Upper lobe of left lung (tissue), 6 donors: ENCODE measurements around the gene PHF20. TPM values are rescaled to one million over a fixed set of nuclear protein-coding genes. Genes with fewer than 3 reads are reported as not detected.
"Not testable (repeated sequence)": the region's sequence is repeated elsewhere in the genome, so short reads cannot be mapped to it uniquely, and the experiment has no call there.

Experiments
- ATAC-seq, 2 donors: fragments of 200-7000 bp; cut with Tn5 transposase; one replicate each; pipeline ENCODE4 v1.9.1; 2022; ENCODE audit warnings: mild to moderate bottlenecking in 2 of 2, moderate library complexity in 2 of 2; ENCODE audit not compliant: low FRiP score in 2 of 2
- DNase-seq, 2 donors: peaks; one replicate each; pipeline ENCODE4 v3.0.0-alpha.2; 2019 to 2020
- H3K27ac ChIP-seq, 4 donors: fragments of 200-600 bp; sonication (generic); one replicate each; pipeline ENCODE4 v1.5.1; 2016 to 2019
- H3K27me3 ChIP-seq, 4 donors: fragments of 200-600 bp; sonication (generic); one replicate each; pipeline ENCODE4 v1.5.1; 2017 to 2019
- H3K36me3 ChIP-seq, 4 donors: fragments of 200-600 bp; sonication (generic); one replicate each; pipeline ENCODE4 v1.5.1; 2016 to 2019
- H3K4me1 ChIP-seq, 4 donors: fragments of 200-600 bp; sonication (generic); one replicate each; pipeline ENCODE4 v1.5.1; 2018 to 2019
- H3K4me3 ChIP-seq, 4 donors: fragments of 200-600 bp; sonication (generic); one replicate each; pipeline ENCODE4 v1.5.1; 2017 to 2019; ENCODE audit warnings: mild to moderate bottlenecking in 2 of 4, moderate library complexity in 1 of 4
- H3K9me3 ChIP-seq, 4 donors: fragments of 200-600 bp; sonication (generic); one replicate each; pipeline ENCODE4 v1.5.1; 2018 to 2019
- CTCF ChIP-seq, 6 experiments: fragments of 450-650 bp in 4 of 6; fragments of 200-600 bp in 2 of 6; sonication (generic) in 2 of 6; IDR thresholded peaks; one replicate each; pipeline ENCODE4 v1.5.1; 2016 to 2019; ENCODE audit warnings: antibody characterized with exemption in 6 of 6
- EP300 ChIP-seq, 4 donors: sonication (generic); formaldehyde crosslinking; IDR thresholded peaks; one replicate each; pipeline ENCODE4 v1.5.1; 2017; ENCODE audit warnings: antibody characterized with exemption in 4 of 4, control low read depth in 2 of 4
- POLR2A ChIP-seq, 4 donors: fragments of 450-650 bp; IDR thresholded peaks; one replicate each; pipeline ENCODE4 v1.5.1; 2016 to 2017; ENCODE audit warnings: antibody characterized with exemption in 4 of 4, mild to moderate bottlenecking in 2 of 4
- POLR2AphosphoS5 ChIP-seq, 2 donors: sonication (generic); formaldehyde crosslinking; IDR thresholded peaks; one replicate each; pipeline ENCODE4 v1.5.1; 2017; ENCODE audit warnings: antibody characterized with exemption in 2 of 2
- WGBS, 2 donors: methylation state at CpG; one replicate each; pipeline ENCODE4 v1.1.5; 2017 to 2018; 5-methylcytosine and 5-hydroxymethylcytosine counted together
- total RNA-seq, 6 donors: library from RNA; depleted of rRNA in 4 of 6; stranded (reverse); fragments of >200 nt in 4 of 6; gene quantifications; one replicate each; pipeline versions ENCODE4 v1.1.0 to v1.2.1, GENCODE V29; 2016 to 2021
- donor health status: DM: no; HTN: no; CAD: no; lungs with moderate emphysema.
- donor health status: DM: no; HTN: yes; CAD: no; lungs with severe emphysema.

Gene PHF20
- total RNA-seq, 6 donors from 2014 or later = 29.9 to 65.9 (median 42.5) TPM

- DNase-seq = no peak
- TF ChIP-seq POLR2A (IDR thresholded peaks at IDR 0.05) = no peak
- Histone ChIP-seq H3K36me3 (peaks cover 0 to 12% (median 8%) of the 10 kb centered on the region in 4 donors), H3K27ac (no peak overlapping the region), H3K4me3 (no peak overlapping the region), H3K27me3 (no peaks in the 10 kb centered on the region), H3K4me1 (peaks cover 4 to 9% (median 5%) of the 10 kb centered on the region in 4 donors), H3K9me3 (peaks cover 0 to 7% (median 0%) of the 10 kb centered on the region in 4 donors)
- 85 to 88% methylated on average over 4 of the region's 4 CpGs for WGBS, 2 donors
- ATAC-seq = no peak
Observed at GRCh38 chr20:35838205-35838604, 66.4 kb downstream of the PHF20 start.

- ATAC-seq (no peak), DNase-seq (no peak)
- 68 to 87% methylated on average over 1 of the region's 1 CpG for WGBS, 2 donors
- H3K27ac ChIP-seq = no peak overlapping the region
- H3K9me3 ChIP-seq = peaks cover 0 to 17% (median 6%) of the 10 kb centered on the region in 4 donors
- no peaks in the 10 kb centered on the region for H3K27me3 ChIP-seq
- H3K36me3 ChIP-seq = peaks cover 7 to 29% (median 19%) of the 10 kb centered on the region in 4 donors
- H3K4me3 ChIP-seq = no peak overlapping the region
- TF ChIP-seq EP300 (IDR thresholded peaks at IDR 0.05) = no peak
- peaks cover 0 to 9% (median 0%) of the 10 kb centered on the region in 4 donors for H3K4me1 ChIP-seq
Observed at GRCh38 chr20:35839904-35840303, 68.1 kb downstream of the PHF20 start.

GRCh38 chr20:35840421-35840820, 68.6 kb downstream of the PHF20 start:
- peaks cover 0 to 9% (median 0%) of the 10 kb centered on the region in 4 donors for H3K4me1 ChIP-seq
- whole genome bisulfite sequencing, 2 donors = 42 to 51% methylated on average over 2 of the region's 2 CpGs
- peaks cover 0 to 17% (median 6%) of the 10 kb centered on the region in 4 donors for H3K9me3 ChIP-seq
- no peak for ATAC-seq
- H3K27ac ChIP-seq = no peak overlapping the region
- H3K36me3 ChIP-seq = peaks cover 7 to 35% (median 21%) of the 10 kb centered on the region in 4 donors
- H3K4me3 ChIP-seq = no peak overlapping the region
- TF ChIP-seq POLR2AphosphoS5 (IDR thresholded peaks at IDR 0.05) = no peak
- no peak for TF ChIP-seq CTCF (IDR thresholded peaks at IDR 0.05)
- no peak for TF ChIP-seq EP300 (IDR thresholded peaks at IDR 0.05)
- TF ChIP-seq POLR2A (IDR thresholded peaks at IDR 0.05) = no peak
- no peaks in the 10 kb centered on the region for H3K27me3 ChIP-seq
- no peak for DNase-seq

GRCh38 chr20:35842361-35842760, 70.5 kb downstream of the PHF20 start:
- no peak for DNase-seq
- H3K36me3 ChIP-seq = peaks cover 7 to 51% (median 28%) of the 10 kb centered on the region in 4 donors
- peaks cover 0 to 6% (median 0%) of the 10 kb centered on the region in 4 donors for H3K4me1 ChIP-seq
- no peak for ATAC-seq
- no peak overlapping the region for H3K27ac ChIP-seq
- WGBS, 2 donors = 97 to 98% methylated on average over 5 of the region's 5 CpGs
- H3K27me3 ChIP-seq = no peaks in the 10 kb centered on the region
- peaks cover 0 to 17% (median 6%) of the 10 kb centered on the region in 4 donors for H3K9me3 ChIP-seq
- TF ChIP-seq POLR2AphosphoS5 (IDR thresholded peaks at IDR 0.05) (no peak), EP300 (IDR thresholded peaks at IDR 0.05) (no peak)
- H3K4me3 ChIP-seq = no peak overlapping the region

GRCh38 chr20:35843894-35844293, 72.1 kb downstream of the PHF20 start:
- not testable (repeated sequence) for DNase-seq, H3K27me3 ChIP-seq, H3K4me3 ChIP-seq, ATAC-seq, H3K27ac ChIP-seq, H3K4me1 ChIP-seq
- peaks cover 7 to 62% (median 28%) of the 10 kb centered on the region in 4 donors for H3K36me3 ChIP-seq
- 96 to 99% methylated on average over 6 of the region's 6 CpGs for WGBS, 2 donors
- peaks cover 0 to 17% (median 6%) of the 10 kb centered on the region in 4 donors for H3K9me3 ChIP-seq

- peaks cover 0 to 6% (median 0%) of the 10 kb centered on the region in 4 donors for H3K4me1 ChIP-seq
- peaks cover 0 to 17% (median 6%) of the 10 kb centered on the region in 4 donors for H3K9me3 ChIP-seq
- no peak overlapping the region for H3K27ac ChIP-seq
- ATAC-seq = no peak
- H3K4me3 ChIP-seq = no peak overlapping the region
- peaks cover 7 to 62% (median 28%) of the 10 kb centered on the region in 4 donors for H3K36me3 ChIP-seq
- H3K27me3 ChIP-seq = no peaks in the 10 kb centered on the region
- WGBS, 2 donors = 93 to 99% methylated on average over 6 of the region's 6 CpGs
- no peak for TF ChIP-seq EP300 (IDR thresholded peaks at IDR 0.05)
- DNase-seq = no peak
Observed at GRCh38 chr20:35845561-35845960, 73.7 kb downstream of the PHF20 start.

GRCh38 chr20:35849706-35850105, 77.9 kb downstream of the PHF20 start:
- WGBS, 2 donors = 46 to 48% methylated on average over 4 of the region's 4 CpGs
- H3K9me3 ChIP-seq = no peaks in the 10 kb centered on the region
- H3K4me3 ChIP-seq = no peak overlapping the region
- peaks cover 0 to 58% (median 18%) of the 10 kb centered on the region in 4 donors for H3K36me3 ChIP-seq
- no peaks in the 10 kb centered on the region for H3K27me3 ChIP-seq
- TF ChIP-seq CTCF (IDR thresholded peaks at IDR 0.05) = no peak
- TF ChIP-seq POLR2AphosphoS5 (IDR thresholded peaks at IDR 0.05) = no peak
- TF ChIP-seq POLR2A (IDR thresholded peaks at IDR 0.05) = no peak
- no peak for TF ChIP-seq EP300 (IDR thresholded peaks at IDR 0.05)
- H3K27ac ChIP-seq = no peak overlapping the region
- DNase-seq = no peak
- no peak for ATAC-seq
- peaks cover 0 to 6% (median 2%) of the 10 kb centered on the region in 4 donors for H3K4me1 ChIP-seq

GRCh38 chr20:35851659-35852058, 79.8 kb downstream of the PHF20 start:
- not testable (repeated sequence) for H3K9me3 ChIP-seq, H3K27ac ChIP-seq, H3K27me3 ChIP-seq, H3K4me3 ChIP-seq, DNase-seq
- ATAC-seq = peak in 1 of 2 donors; percentile 26
- Histone ChIP-seq H3K4me1 (peaks cover 0 to 12% (median 3%) of the 10 kb centered on the region in 4 donors), H3K36me3 (peaks cover 0 to 41% (median 8%) of the 10 kb centered on the region in 4 donors)
- 75 to 93% methylated on average over 8 of the region's 8 CpGs for WGBS, 2 donors
